ENCODE data around the gene RSBN1.

GRCh38 chr1:113859478-113860175, 47.4 kb upstream of the RSBN1 start:
- no peak for TF ChIP-seq TAF1 (IDR thresholded peaks at IDR 0.05; ENCODE audit: borderline replicate concordance, low read depth, low read length)
- no peak for TF ChIP-seq POLR2A (IDR thresholded peaks at IDR 0.05; ENCODE audit: low read depth, low read length)
- no peak for TF ChIP-seq POLR2AphosphoS5 (IDR thresholded peaks at IDR 0.05; ENCODE audit: low read depth, low read length)
